IMR-90 (cell line): ENCODE data around the gene ALOX15B. TPM values are rescaled to one million over a fixed set of nuclear protein-coding genes. Genes with fewer than 3 reads are reported as not detected.
A peak's percentile ranks its signal among the peaks of the same experiment; 100 is the strongest.

Experiments
- ATAC-seq: fragments of 200-7000 bp; cut with Tn5 transposase; 2 replicates; pipeline ENCODE4 v1.9.1; 2020; ENCODE audit warnings: low read depth, mild to moderate bottlenecking, moderate library complexity
- Bru-seq: library from RNA; stranded (reverse); fragments of 400-500 nt; gene quantifications from one replicate; lab custom pipeline; 2021; lab: Mats Ljungman, UMichigan
- BruChase-seq, 2 experiments: library from RNA; stranded (reverse); fragments of 400-500 nt; gene quantifications; one replicate each; lab custom pipeline; 2021; lab: Mats Ljungman, UMichigan
- BruUV-seq: library from RNA; stranded (reverse); fragments of 400-500 nt; replicated peaks from 2 replicates; lab custom pipeline; 2021; lab: Mats Ljungman, UMichigan
- CTCF ChIA-PET: fragments of 300-600 bp; formaldehyde crosslinking; extraction: SDS; loops from one replicate; lab custom pipeline; 2021; ENCODE audit warnings: antibody characterized with exemption; lab: Yijun Ruan, JAX
- POLR2A ChIA-PET: fragments of 300-600 bp; sonication (Branson Sonifier 250); formaldehyde crosslinking; loops from one replicate; lab custom pipeline; 2022; ENCODE audit warnings: antibody characterized with exemption; ENCODE audit not compliant: unreplicated experiment; lab: Charles Lee
- DNase-seq: peaks from one replicate; pipeline ENCODE4 v3.0.0; 2013
- H2AFZ ChIP-seq: replicated peaks from 2 replicates; pipeline ENCODE3; 2013; ENCODE audit warnings: low read length, mild to moderate bottlenecking; ENCODE audit not compliant: poor library complexity
- H2AK5ac ChIP-seq: 2 replicates; pipeline ENCODE4 v1.6.1; 2013; ENCODE audit warnings: low read depth, low read length, inconsistent platforms
- H2AK9ac ChIP-seq: replicated peaks from 2 replicates; pipeline ENCODE3; 2013; ENCODE audit warnings: mild to moderate bottlenecking, low read depth, low read length, moderate library complexity; ENCODE audit not compliant: poor library complexity
- H2BK120ac ChIP-seq: 2 replicates; pipeline ENCODE4 v1.6.1; 2013; ENCODE audit warnings: low read depth, low read length, inconsistent platforms
- H2BK15ac ChIP-seq: 3 replicates; pipeline ENCODE4 v1.6.1; 2013; ENCODE audit warnings: low read depth, low read length, inconsistent platforms
- H2BK20ac ChIP-seq: 2 replicates; pipeline ENCODE4 v1.6.1; 2013; ENCODE audit warnings: low read depth, mild to moderate bottlenecking, inconsistent platforms, low read length, moderate library complexity
- H2BK5ac ChIP-seq: 2 replicates; pipeline ENCODE4 v1.6.1; 2013; ENCODE audit warnings: mild to moderate bottlenecking, low read depth, low read length, inconsistent platforms; ENCODE audit not compliant: poor library complexity, severe bottlenecking
- H3K14ac ChIP-seq: replicated peaks from 2 replicates; pipeline ENCODE4 v1.6.1; 2013; ENCODE audit warnings: low read depth, low read length, inconsistent platforms
- H3K18ac ChIP-seq: 2 replicates; pipeline ENCODE4 v1.6.1; 2013; ENCODE audit warnings: low read depth, low read length, control low read depth
- H3K23ac ChIP-seq: 2 replicates; pipeline ENCODE4 v1.6.1; 2013; ENCODE audit warnings: low read depth, low read length, inconsistent platforms
- H3K27ac ChIP-seq: 2 replicates; pipeline ENCODE4 v1.5.1; 2013; ENCODE audit warnings: mild to moderate bottlenecking, control low read depth, low read length; ENCODE audit not compliant: insufficient read depth
- H3K27me3 ChIP-seq: 2 replicates; pipeline ENCODE4 v1.6.1; 2013; ENCODE audit warnings: low read length; ENCODE audit not compliant: control insufficient read depth, insufficient read depth
- H3K36me3 ChIP-seq: 2 replicates; pipeline ENCODE4 v1.6.1; 2013; ENCODE audit warnings: low read length, mixed read lengths; ENCODE audit not compliant: control insufficient read depth, insufficient read depth
- H3K4ac ChIP-seq: 2 replicates; pipeline ENCODE4 v1.6.1; 2013; ENCODE audit warnings: low read depth, low read length, inconsistent platforms
- H3K4me1 ChIP-seq: 2 replicates; pipeline ENCODE4 v1.6.1; 2013; ENCODE audit warnings: low read length, mixed read lengths; ENCODE audit not compliant: control insufficient read depth, insufficient read depth
- H3K4me2 ChIP-seq: 2 replicates; pipeline ENCODE4 v1.6.1; 2013; ENCODE audit warnings: low read depth, mild to moderate bottlenecking, control low read depth, low read length, moderate library complexity
- H3K4me3 ChIP-seq: 2 replicates; pipeline ENCODE4 v1.5.1; 2013; ENCODE audit warnings: low read depth, mild to moderate bottlenecking, control low read depth, low read length, moderate library complexity; ENCODE audit not compliant: insufficient read depth
- H3K56ac ChIP-seq: 2 replicates; pipeline ENCODE4 v1.6.1; 2013; ENCODE audit warnings: low read length, inconsistent platforms; ENCODE audit not compliant: insufficient read depth; ENCODE audit errors: extremely low read depth
- H3K79me1 ChIP-seq, 2 experiments: 2 replicates each; pipeline ENCODE4 v1.6.1; 2013; ENCODE audit warnings: low read length in 2 of 2, inconsistent platforms in 1 of 2, low read depth in 1 of 2
- H3K9ac ChIP-seq: 2 replicates; pipeline ENCODE4 v1.6.1; 2013; ENCODE audit warnings: low read depth, low read length, control low read depth
- H3K9me1 ChIP-seq: 2 replicates; pipeline ENCODE4 v1.6.1; 2013; ENCODE audit warnings: low read length, inconsistent platforms; ENCODE audit not compliant: insufficient read depth
- H3K9me3 ChIP-seq: 2 replicates; pipeline ENCODE4 v1.6.1; 2013; ENCODE audit warnings: low read length; ENCODE audit not compliant: control insufficient read depth, insufficient read depth
- H4K20me1 ChIP-seq: 2 replicates; pipeline ENCODE4 v1.6.1; 2013; ENCODE audit warnings: low read length, inconsistent platforms; ENCODE audit not compliant: insufficient read depth
- H4K5ac ChIP-seq: 2 replicates; pipeline ENCODE4 v1.6.1; 2013; ENCODE audit warnings: mild to moderate bottlenecking, low read depth, low read length, control low read depth
- H4K8ac ChIP-seq, 2 experiments: 2 replicates each; pipeline ENCODE4 v1.6.1; 2013; ENCODE audit warnings: low read depth in 2 of 2, low read length in 2 of 2, control low read depth in 1 of 2, inconsistent platforms in 1 of 2
- H4K91ac ChIP-seq: 2 replicates; pipeline ENCODE4 v1.6.1; 2013; ENCODE audit warnings: low read depth, low read length, inconsistent platforms; ENCODE audit not compliant: insufficient read depth
- BHLHE40 ChIP-seq: fragments of 150-350 bp; IDR thresholded peaks from 2 replicates; pipeline ENCODE4 v1.6.1; 2016; ENCODE audit warnings: mild to moderate bottlenecking, low read depth, low read length
- CEBPB ChIP-seq: IDR thresholded peaks from 2 replicates; pipeline ENCODE4 v1.6.1; 2012; ENCODE audit warnings: low read depth, low read length, improper control_type of control experiment
- CHD1 ChIP-seq: IDR thresholded peaks from 2 replicates; pipeline ENCODE4 v1.6.1; 2012; ENCODE audit warnings: low read depth, low read length, improper control_type of control experiment
- ELK1 ChIP-seq: fragments of 150-350 bp; IDR thresholded peaks from 2 replicates; pipeline ENCODE4 v1.6.1; 2016; ENCODE audit warnings: low read depth, mild to moderate bottlenecking, low read length, moderate library complexity, borderline replicate concordance
- FOS ChIP-seq: fragments of 150-350 bp; IDR thresholded peaks from 2 replicates; pipeline ENCODE4 v1.6.1; 2016; ENCODE audit warnings: low read depth, low read length
- MAFK ChIP-seq: IDR thresholded peaks from 2 replicates; pipeline ENCODE4 v1.6.1; 2012; ENCODE audit warnings: low read depth, low read length, improper control_type of control experiment
- MAZ ChIP-seq: IDR thresholded peaks from 2 replicates; pipeline ENCODE4 v1.6.1; 2012; ENCODE audit warnings: low read depth, mild to moderate bottlenecking, low read length, improper control_type of control experiment, moderate library complexity, borderline replicate concordance
- MXI1 ChIP-seq: IDR thresholded peaks from 2 replicates; pipeline ENCODE4 v1.6.1; 2012; ENCODE audit warnings: low read depth, mild to moderate bottlenecking, low read length, moderate library complexity, borderline replicate concordance
- NFE2L2 ChIP-seq: fragments of 150-350 bp; IDR thresholded peaks from 2 replicates; pipeline ENCODE4 v1.6.1; 2016; ENCODE audit warnings: low read depth, mild to moderate bottlenecking, low read length
- POLR2A ChIP-seq: IDR thresholded peaks from 2 replicates; pipeline ENCODE4 v1.6.1; 2012; ENCODE audit warnings: mild to moderate bottlenecking, low read depth, low read length
- RAD21 ChIP-seq: IDR thresholded peaks from 2 replicates; pipeline ENCODE4 v1.6.1; 2012; ENCODE audit warnings: low read length, improper control_type of control experiment
- RCOR1 ChIP-seq: IDR thresholded peaks from 2 replicates; pipeline ENCODE4 v1.6.1; 2012; ENCODE audit warnings: mild to moderate bottlenecking, low read length, improper control_type of control experiment; ENCODE audit not compliant: insufficient replicate concordance
- RFX5 ChIP-seq: IDR thresholded peaks from 2 replicates; pipeline ENCODE4 v1.8.0; 2012; ENCODE audit warnings: low read depth, mild to moderate bottlenecking, low read length, moderate library complexity
- WGBS, 2 experiments: methylation state at CpG; one replicate each; pipeline versions ENCODE4 v1.1.5 to v1.1.7; 2013; ENCODE audit warnings: missing lambda C conversion rate in 2 of 2; ENCODE audit not compliant: insufficient read length in 1 of 2; ENCODE audit errors: extremely low coverage in 2 of 2; 5-methylcytosine and 5-hydroxymethylcytosine counted together
- dilution Hi-C: fragments of 300-500 bp; cut with HindIII; formaldehyde crosslinking; loops from one replicate; pipeline ENCODE4 v1.14.3; 2018; ENCODE audit warnings: low sequenced_read_pairs; ENCODE audit not compliant: unreplicated experiment
- in situ Hi-C: fragments of 300-500 bp; cut with MboI; formaldehyde crosslinking; loops from 3 replicates; pipeline ENCODE4 v1.14.3; 2019; ENCODE audit warnings: low sequenced_read_pairs, inconsistent platforms, mixed read lengths
- intact Hi-C: fragments of 100-400 bp; cut with micrococcal nuclease; formaldehyde crosslinking; loops from 2 replicates; pipeline ENCODE4 v1.10.0; 2022
- long read RNA-seq: library from polyadenylated mRNA; unstranded; transcript quantifications from one replicate; pipeline ENCODE4 v2.0.0, GENCODE V29; 2021; ENCODE audit not compliant: unreplicated experiment
- polyA plus RNA-seq, 3 experiments: library from polyadenylated mRNA; depleted of rRNA; stranded (reverse); fragments of >200 nt; gene quantifications; 2 replicates each; pipeline ENCODE4 v1.2.3, GENCODE V29; 2012; ENCODE audit warnings: low replicate concordance in 1 of 3
- total RNA-seq: library from RNA; depleted of rRNA; stranded (reverse); fragments of >200 nt; gene quantifications from 2 replicates; pipeline ENCODE4 v1.2.3, GENCODE V29; 2012; rRNA removed
- TF ChIP-seq, protein P1 (sequence below): fragments of 150-350 bp; IDR thresholded peaks from 2 replicates; pipeline ENCODE4 v1.6.1; 2017; ENCODE audit warnings: mild to moderate bottlenecking, antibody characterized with exemption, low read length, low read depth

Gene ALOX15B, protein sequence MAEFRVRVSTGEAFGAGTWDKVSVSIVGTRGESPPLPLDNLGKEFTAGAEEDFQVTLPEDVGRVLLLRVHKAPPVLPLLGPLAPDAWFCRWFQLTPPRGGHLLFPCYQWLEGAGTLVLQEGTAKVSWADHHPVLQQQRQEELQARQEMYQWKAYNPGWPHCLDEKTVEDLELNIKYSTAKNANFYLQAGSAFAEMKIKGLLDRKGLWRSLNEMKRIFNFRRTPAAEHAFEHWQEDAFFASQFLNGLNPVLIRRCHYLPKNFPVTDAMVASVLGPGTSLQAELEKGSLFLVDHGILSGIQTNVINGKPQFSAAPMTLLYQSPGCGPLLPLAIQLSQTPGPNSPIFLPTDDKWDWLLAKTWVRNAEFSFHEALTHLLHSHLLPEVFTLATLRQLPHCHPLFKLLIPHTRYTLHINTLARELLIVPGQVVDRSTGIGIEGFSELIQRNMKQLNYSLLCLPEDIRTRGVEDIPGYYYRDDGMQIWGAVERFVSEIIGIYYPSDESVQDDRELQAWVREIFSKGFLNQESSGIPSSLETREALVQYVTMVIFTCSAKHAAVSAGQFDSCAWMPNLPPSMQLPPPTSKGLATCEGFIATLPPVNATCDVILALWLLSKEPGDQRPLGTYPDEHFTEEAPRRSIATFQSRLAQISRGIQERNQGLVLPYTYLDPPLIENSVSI
- total RNA-seq (not detected in 2 replicates), polyA plus RNA-seq (2012; rRNA removed) (not detected in 2 replicates), Bru-seq, nascent RNA (not detected), BruChase-seq, experiment 1, labeled RNA remaining after a 6-hour chase (not detected), BruChase-seq, experiment 2, labeled RNA remaining after a 2-hour chase (not detected)
- polyA plus RNA-seq (2012; cell fraction: cytosol; rRNA removed): 0.03 TPM in 1 of 2 replicates, not detected in the other
- not detected in 2 replicates for polyA plus RNA-seq (2012; cell fraction: nucleus; rRNA removed; ENCODE audit: low replicate concordance)
- long read RNA-seq: 0 reads

- H3K4me3 ChIP-seq: no peak within 1 kb of the TSS
- H3K14ac ChIP-seq: no peak within 1 kb of the TSS
- WGBS, 2 experiments: 20% methylated on average over 3 of the region's 37 CpGs; no CpG with 5 or more reads in 1 of the 2 experiments
- H3K27ac ChIP-seq: no peak within 1 kb of the TSS
- dilution Hi-C loops (no loop called here), in situ Hi-C loops (no loop called here), intact Hi-C loops (no loop called here)
- H2BK5ac ChIP-seq: no peak within 1 kb of the TSS
- no peak within 1 kb of the TSS for H3K18ac ChIP-seq
- no peaks in the 10 kb centered on the region for H3K9me3 ChIP-seq
- H4K91ac ChIP-seq: no peak within 1 kb of the TSS
- H3K4ac ChIP-seq: no peak within 1 kb of the TSS
- no peak within 1 kb of the TSS for H2BK20ac ChIP-seq
- H2AK5ac ChIP-seq: no peak within 1 kb of the TSS
- H3K9ac ChIP-seq: no peak within 1 kb of the TSS
- H2BK120ac ChIP-seq: no peak within 1 kb of the TSS
- no peak within 1 kb of the TSS for H3K56ac ChIP-seq
- DNase-seq (no peak), ATAC-seq (no peak)
- H4K20me1 ChIP-seq: no peaks in the 10 kb centered on the region
- H3K23ac ChIP-seq: no peak within 1 kb of the TSS
- no peak within 1 kb of the TSS for H2AK9ac ChIP-seq
- BruUV-seq: no TSS peak
- H3K9me1 ChIP-seq: no peaks in the 10 kb centered on the region
- no peak within 1 kb of the TSS for H2BK15ac ChIP-seq
- no peak within 1 kb of the TSS for H4K8ac ChIP-seq
- CTCF ChIA-PET: no interaction called here
- no peaks in the 10 kb centered on the region for H3K4me1 ChIP-seq
- H3K27me3 ChIP-seq: peaks cover 34% of the 10 kb centered on the region
- no peak within 1 kb of the TSS for H3K4me2 ChIP-seq
- H4K5ac ChIP-seq: no peak within 1 kb of the TSS
- POLR2A ChIA-PET: no interaction called here
- no peaks in the 10 kb centered on the region for H3K36me3 ChIP-seq
- no peaks in the 10 kb centered on the region for H3K79me1 ChIP-seq
- peak within 1 kb of the TSS; percentile 67 for H2AFZ ChIP-seq
- no peak for TF ChIP-seq CEBPB
- no peak for TF ChIP-seq RFX5
- no peak for TF ChIP-seq RAD21
- TF ChIP-seq BHLHE40: no peak
- TF ChIP-seq ELK1: no peak
- no peak for TF ChIP-seq NFE2L2
- TF ChIP-seq, protein P1, sequence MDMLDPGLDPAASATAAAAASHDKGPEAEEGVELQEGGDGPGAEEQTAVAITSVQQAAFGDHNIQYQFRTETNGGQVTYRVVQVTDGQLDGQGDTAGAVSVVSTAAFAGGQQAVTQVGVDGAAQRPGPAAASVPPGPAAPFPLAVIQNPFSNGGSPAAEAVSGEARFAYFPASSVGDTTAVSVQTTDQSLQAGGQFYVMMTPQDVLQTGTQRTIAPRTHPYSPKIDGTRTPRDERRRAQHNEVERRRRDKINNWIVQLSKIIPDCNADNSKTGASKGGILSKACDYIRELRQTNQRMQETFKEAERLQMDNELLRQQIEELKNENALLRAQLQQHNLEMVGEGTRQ: no peak
- no peak for TF ChIP-seq POLR2A
- no peak for TF ChIP-seq RCOR1
- no peak for TF ChIP-seq FOS
- no peak for TF ChIP-seq MXI1
- TF ChIP-seq CHD1: no peak
- no peak for TF ChIP-seq MAZ
- no peak for TF ChIP-seq MAFK
These were observed at the start of gene ALOX15B for GRCh38 chr17:8038954-8039610. TSS of gene ALOX15B (plus strand) at chr17:8039059. CDS start at chr17:8039156, 97 bp downstream.
